WTC11 (cell line): ENCODE measurements around the gene KCND2. TPM values are rescaled to one million over a fixed set of nuclear protein-coding genes. Genes with fewer than 3 reads are reported as not detected.

Source experiments
- ATAC-seq: fragments of 200-7000 bp; cut with Tn5 transposase; 2 replicates; pipeline ENCODE4 v1.10.0; 2021; ENCODE audit warnings: mild to moderate bottlenecking, moderate library complexity
- CTCF ChIA-PET: fragments of 300-600 bp; sonication (Branson Sonifier 250); formaldehyde crosslinking; loops from one replicate; lab custom pipeline; 2021; ENCODE audit warnings: antibody characterized with exemption; lab: Charles Lee
- POLR2A ChIA-PET: fragments of 350-600 bp; sonication (Branson Sonifier 250); formaldehyde crosslinking; loops from one replicate; lab custom pipeline; 2021; ENCODE audit warnings: antibody characterized with exemption; lab: Charles Lee
- DNase-seq: peaks from one replicate; pipeline ENCODE4 v3.0.0; 2021; ENCODE audit warnings: low spot score
- H3K27ac Mint-ChIP-seq: 2 replicates; pipeline ENCODE4 v1.8.0; 2021; ENCODE audit warnings: mixed read lengths
- H3K27me3 Mint-ChIP-seq: 2 replicates; pipeline ENCODE4 v1.8.0; 2021; ENCODE audit warnings: low read depth, mild to moderate bottlenecking, moderate library complexity, mixed read lengths
- H3K36me3 Mint-ChIP-seq: 2 replicates; pipeline ENCODE4 v1.8.0; 2021; ENCODE audit warnings: mixed read lengths
- H3K4me1 Mint-ChIP-seq: 2 replicates; pipeline ENCODE4 v1.8.0; 2022; ENCODE audit warnings: mixed read lengths
- H3K4me3 Mint-ChIP-seq: 2 replicates; pipeline ENCODE4 v1.8.0; 2021; ENCODE audit warnings: mild to moderate bottlenecking, moderate library complexity, mixed read lengths
- H3K9me3 Mint-ChIP-seq: 2 replicates; pipeline ENCODE4 v1.8.0; 2021; ENCODE audit warnings: mixed read lengths
- ARID4B ChIP-seq: sonication (generic); formaldehyde crosslinking; IDR thresholded peaks from 2 replicates; pipeline ENCODE4 v1.8.0; 2023; ENCODE audit warnings: missing genetic modification reagents, mild to moderate bottlenecking, borderline replicate concordance
- CREM ChIP-seq: sonication (generic); formaldehyde crosslinking; IDR thresholded peaks from 2 replicates; pipeline ENCODE4 v1.8.1; 2022; ENCODE audit warnings: mild to moderate bottlenecking, missing genetic modification reagents, moderate library complexity
- IRF1 ChIP-seq: sonication (generic); formaldehyde crosslinking; IDR thresholded peaks from 2 replicates; pipeline ENCODE4 v1.8.0; 2023; ENCODE audit warnings: missing genetic modification reagents
- JAZF1 ChIP-seq: fragments of 250-450 bp; sonication (Bioruptor Pico); IDR thresholded peaks from 2 replicates; pipeline ENCODE4 v1.9.0; 2021; ENCODE audit warnings: moderate library complexity, mild to moderate bottlenecking, inconsistent platforms
- NR1H2 ChIP-seq: sonication (generic); formaldehyde crosslinking; IDR thresholded peaks from 2 replicates; pipeline ENCODE4 v1.9.0; 2021; ENCODE audit warnings: mild to moderate bottlenecking, moderate library complexity, missing genetic modification reagents
- OVOL2 ChIP-seq: fragments of 250-450 bp; sonication (Bioruptor Pico); IDR thresholded peaks from 2 replicates; pipeline ENCODE4 v1.9.0; 2021; ENCODE audit warnings: mild to moderate bottlenecking, borderline replicate concordance
- PRDM15 ChIP-seq: sonication (generic); formaldehyde crosslinking; IDR thresholded peaks from 2 replicates; pipeline ENCODE4 v1.8.0; 2022; ENCODE audit warnings: missing genetic modification reagents
- PREB ChIP-seq: sonication (generic); formaldehyde crosslinking; IDR thresholded peaks from 2 replicates; pipeline ENCODE4 v1.8.1; 2022; ENCODE audit warnings: mild to moderate bottlenecking, missing genetic modification reagents, moderate library complexity, borderline replicate concordance
- ZBTB21 ChIP-seq: sonication (generic); formaldehyde crosslinking; IDR thresholded peaks from 2 replicates; pipeline ENCODE4 v1.8.1; 2023; ENCODE audit warnings: mild to moderate bottlenecking, missing genetic modification reagents, borderline replicate concordance
- ZNF121 ChIP-seq: sonication (generic); formaldehyde crosslinking; IDR thresholded peaks from 2 replicates; pipeline ENCODE4 v1.8.0; 2023; ENCODE audit warnings: missing genetic modification reagents
- ZNF219 ChIP-seq: sonication (generic); formaldehyde crosslinking; IDR thresholded peaks from 2 replicates; pipeline ENCODE4 v1.8.0; 2023; ENCODE audit warnings: missing genetic modification reagents, mild to moderate bottlenecking, borderline replicate concordance
- ZNF232 ChIP-seq: sonication (generic); formaldehyde crosslinking; IDR thresholded peaks from 2 replicates; pipeline ENCODE4 v1.8.0; 2022; ENCODE audit warnings: mild to moderate bottlenecking, missing genetic modification reagents
- ZNF263 ChIP-seq: sonication (generic); formaldehyde crosslinking; IDR thresholded peaks from 2 replicates; pipeline ENCODE4 v1.8.1; 2022; ENCODE audit warnings: low read depth, mild to moderate bottlenecking, moderate library complexity, missing genetic modification reagents
- ZNF317 ChIP-seq: sonication (generic); formaldehyde crosslinking; IDR thresholded peaks from 2 replicates; pipeline ENCODE4 v1.8.1; 2023; ENCODE audit warnings: low read depth, mild to moderate bottlenecking, moderate library complexity, missing genetic modification reagents, borderline replicate concordance
- total RNA-seq: library from RNA; stranded (reverse); gene quantifications from 3 replicates; pipeline ENCODE4 v1.2.3, GENCODE V29; 2021
- TF ChIP-seq, protein P1 (sequence below): sonication (generic); formaldehyde crosslinking; IDR thresholded peaks from 2 replicates; pipeline ENCODE4 v1.8.1; 2022; ENCODE audit warnings: low read depth, missing genetic modification reagents, borderline replicate concordance
- TF ChIP-seq, protein P2 (sequence below): sonication (generic); formaldehyde crosslinking; IDR thresholded peaks from 2 replicates; pipeline ENCODE4 v1.8.1; 2023; ENCODE audit warnings: mild to moderate bottlenecking, missing genetic modification reagents, moderate library complexity

KCND2 gene
- total RNA-seq, 1 experiment from 2014 or later = 4.6 TPM

DNA sequence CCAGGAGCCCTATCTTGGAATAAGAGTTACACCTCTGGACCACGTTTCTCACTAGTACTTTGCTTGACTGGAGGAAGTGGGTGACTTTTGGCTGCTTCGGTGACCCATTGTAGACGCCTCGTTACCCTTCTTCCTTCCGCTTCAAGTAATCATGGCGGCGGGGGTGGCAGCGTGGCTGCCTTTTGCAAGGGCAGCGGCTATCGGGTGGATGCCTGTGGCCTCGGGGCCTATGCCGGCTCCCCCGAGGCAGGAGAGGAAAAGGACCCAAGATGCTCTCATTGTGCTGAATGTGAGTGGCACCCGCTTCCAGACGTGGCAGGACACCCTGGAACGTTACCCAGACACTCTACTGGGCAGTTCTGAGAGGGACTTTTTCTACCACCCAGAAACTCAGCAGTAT is 1.5 kb downstream of the KCND2 start:
- POLR2A ChIA-PET = no interaction called here
- H3K4me3 Mint-ChIP-seq = peak overlapping the region; percentile 98

DNA sequence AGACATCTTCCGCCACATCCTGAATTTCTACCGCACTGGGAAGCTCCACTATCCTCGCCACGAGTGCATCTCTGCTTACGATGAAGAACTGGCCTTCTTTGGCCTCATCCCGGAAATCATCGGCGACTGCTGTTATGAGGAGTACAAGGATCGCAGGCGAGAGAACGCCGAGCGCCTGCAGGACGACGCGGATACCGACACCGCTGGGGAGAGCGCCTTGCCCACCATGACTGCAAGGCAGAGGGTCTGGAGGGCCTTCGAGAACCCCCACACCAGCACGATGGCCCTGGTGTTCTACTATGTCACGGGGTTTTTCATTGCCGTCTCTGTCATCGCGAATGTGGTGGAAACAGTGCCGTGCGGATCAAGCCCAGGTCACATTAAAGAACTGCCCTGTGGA is 1.9 kb downstream of the KCND2 start:
- TF ChIP-seq, protein P1, sequence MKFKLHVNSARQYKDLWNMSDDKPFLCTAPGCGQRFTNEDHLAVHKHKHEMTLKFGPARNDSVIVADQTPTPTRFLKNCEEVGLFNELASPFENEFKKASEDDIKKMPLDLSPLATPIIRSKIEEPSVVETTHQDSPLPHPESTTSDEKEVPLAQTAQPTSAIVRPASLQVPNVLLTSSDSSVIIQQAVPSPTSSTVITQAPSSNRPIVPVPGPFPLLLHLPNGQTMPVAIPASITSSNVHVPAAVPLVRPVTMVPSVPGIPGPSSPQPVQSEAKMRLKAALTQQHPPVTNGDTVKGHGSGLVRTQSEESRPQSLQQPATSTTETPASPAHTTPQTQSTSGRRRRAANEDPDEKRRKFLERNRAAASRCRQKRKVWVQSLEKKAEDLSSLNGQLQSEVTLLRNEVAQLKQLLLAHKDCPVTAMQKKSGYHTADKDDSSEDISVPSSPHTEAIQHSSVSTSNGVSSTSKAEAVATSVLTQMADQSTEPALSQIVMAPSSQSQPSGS (CRISPR knock-in tag) = no peak
- POLR2A ChIA-PET = no interaction called here

More for the DNA sequence above, 1.5 kb downstream of the KCND2 start:
- peaks cover 7% of the 10 kb centered on the region; the same call in 1 of the 2 replicates for H3K36me3 Mint-ChIP-seq
- TF ChIP-seq ZNF263 (no peak), IRF1 (CRISPR knock-in tag) (no peak)
- TF ChIP-seq, protein P2, sequence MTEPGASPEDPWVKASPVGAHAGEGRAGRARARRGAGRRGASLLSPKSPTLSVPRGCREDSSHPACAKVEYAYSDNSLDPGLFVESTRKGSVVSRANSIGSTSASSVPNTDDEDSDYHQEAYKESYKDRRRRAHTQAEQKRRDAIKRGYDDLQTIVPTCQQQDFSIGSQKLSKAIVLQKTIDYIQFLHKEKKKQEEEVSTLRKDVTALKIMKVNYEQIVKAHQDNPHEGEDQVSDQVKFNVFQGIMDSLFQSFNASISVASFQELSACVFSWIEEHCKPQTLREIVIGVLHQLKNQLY (CRISPR knock-in tag) = no peak
- no peaks in the 10 kb centered on the region for H3K9me3 Mint-ChIP-seq
- no peak for ATAC-seq
- CTCF ChIA-PET = interaction anchor here (1.4 to 2.0 kb wide), 3 partner anchors 281 to 451 kb away, joined by 7 to 13 read pairs (median 7); no protein-coding TSS in a partner anchor
- peaks cover 21% of the 10 kb centered on the region for H3K27me3 Mint-ChIP-seq
- DNase-seq = no peak
- H3K4me1 Mint-ChIP-seq = peaks cover 52% of the 10 kb centered on the region
- no peak overlapping the region for H3K27ac Mint-ChIP-seq

GRCh38 chr7:120276720-120277119 is 3.7 kb downstream of the KCND2 start:
- Mint-ChIP-seq H3K4me3 (peak overlapping the region; percentile 22), H3K27ac (no peak overlapping the region), H3K27me3 (peaks cover 21% of the 10 kb centered on the region), H3K9me3 (0 out of 2 replicates have a peak, but pooled peaks cover under 1% of the 10 kb centered on the region), H3K36me3 (peaks cover 7% of the 10 kb centered on the region; the same call in 1 of the 2 replicates), H3K4me1 (peaks cover 54% of the 10 kb centered on the region)
- ChIA-PET POLR2A (no interaction called here), CTCF (no interaction called here)
- DNase-seq (no peak), ATAC-seq (no peak)
- TF ChIP-seq NR1H2 (CRISPR knock-in tag) (no peak), PRDM15 (CRISPR knock-in tag) (no peak), OVOL2 (CRISPR knock-in tag) (no peak), PREB (CRISPR knock-in tag) (no peak)

More for the DNA sequence above, 1.9 kb downstream of the KCND2 start:
- ATAC-seq (no peak), DNase-seq (no peak)
- Mint-ChIP-seq H3K9me3 (no peaks in the 10 kb centered on the region), H3K4me3 (peak overlapping the region; percentile 98), H3K36me3 (peaks cover 7% of the 10 kb centered on the region; the same call in 1 of the 2 replicates), H3K27me3 (peaks cover 21% of the 10 kb centered on the region), H3K4me1 (peaks cover 52% of the 10 kb centered on the region), H3K27ac (no peak overlapping the region)
- CTCF ChIA-PET = interaction anchor here (1.7 kb wide), 1 partner anchor 281 kb away, joined by 7 read pairs; no protein-coding TSS in a partner anchor

GRCh38 chr7:120278773-120279172 is 5.8 kb downstream of the KCND2 start:
- Mint-ChIP-seq H3K4me3 (no peak overlapping the region), H3K27ac (no peak overlapping the region), H3K27me3 (peaks cover 17% of the 10 kb centered on the region), H3K36me3 (peaks cover 7% of the 10 kb centered on the region; the same call in 1 of the 2 replicates), H3K4me1 (peaks cover 46% of the 10 kb centered on the region), H3K9me3 (0 out of 2 replicates have a peak, but pooled peaks cover 3% of the 10 kb centered on the region)
- ChIA-PET CTCF (interaction anchor here (1.6 kb wide), 1 partner anchor 58 kb away, joined by 5 read pairs; no protein-coding TSS in a partner anchor), POLR2A (no interaction called here)
- no peak for ATAC-seq
- DNase-seq = no peak
- TF ChIP-seq CREM (CRISPR knock-in tag) (no peak), JAZF1 (no peak), ARID4B (CRISPR knock-in tag) (no peak), ZNF219 (CRISPR knock-in tag) (no peak), ZNF232 (CRISPR knock-in tag) (no peak), ZBTB21 (CRISPR knock-in tag) (no peak), ZNF121 (CRISPR knock-in tag) (no peak), ZNF317 (no peak)
